Measurements from ENCODE around the gene MPG.

GRCh38 chr16:86483-86952 lies 8.5 kb downstream of the MPG start:
- TF ChIP-seq CTCF (IDR thresholded peaks at IDR 0.05; ENCODE audit: low read depth, low read length, missing input control) (no peak), ZBTB33 (IDR thresholded peaks at IDR 0.05) (no peak), RXRA (IDR thresholded peaks at IDR 0.05) (no peak), RAD21 (IDR thresholded peaks at IDR 0.05) (no peak), GABPA (IDR thresholded peaks at IDR 0.05 in 1 of 2, conservative IDR thresholded peaks at IDR 0.05 in 1 of 2) (no peak), MAX (IDR thresholded peaks at IDR 0.05) (no peak), YY1 (IDR thresholded peaks at IDR 0.05) (no peak), EGR1 (IDR thresholded peaks at IDR 0.05; ENCODE audit: low read depth in 2 of 2) (no peak), REST (IDR thresholded peaks at IDR 0.05) (no peak), ATF3 (IDR thresholded peaks at IDR 0.05) (no peak), JUND (IDR thresholded peaks at IDR 0.05) (no peak)

All from liver (tissue), 3 donors.